Vagina (tissue), 2 donors: ENCODE results near the gene OGDH.

Experiments
- CTCF ChIP-seq, 3 experiments: fragments of 450-650 bp in 2 of 3; fragments of 200-600 bp in 1 of 3; sonication (generic) in 1 of 3; IDR thresholded peaks; one replicate each; pipeline ENCODE4 v1.5.1; 2017 to 2019; ENCODE audit warnings: antibody characterized with exemption in 3 of 3, mild to moderate bottlenecking in 2 of 3, moderate library complexity in 2 of 3
- POLR2A ChIP-seq, 2 donors: fragments of 450-650 bp; IDR thresholded peaks; one replicate each; pipeline ENCODE4 v1.6.1; 2017; ENCODE audit warnings: antibody characterized with exemption in 2 of 2, mild to moderate bottlenecking in 2 of 2, moderate library complexity in 2 of 2
- POLR2AphosphoS5 ChIP-seq, 2 donors: sonication (generic); formaldehyde crosslinking; IDR thresholded peaks; one replicate each; pipeline ENCODE4 v1.9.0; 2017; ENCODE audit warnings: antibody characterized with exemption in 2 of 2, mild to moderate bottlenecking in 2 of 2, low read depth in 1 of 2; ENCODE audit not compliant: insufficient read depth in 1 of 2

GRCh38 chr7:44630792-44631457, 24.5 kb downstream of the OGDH start:
- TF ChIP-seq CTCF (IDR thresholded peaks at IDR 0.05) (no peak), POLR2A (IDR thresholded peaks at IDR 0.05) (no peak), POLR2AphosphoS5 (IDR thresholded peaks at IDR 0.05; ENCODE audit: insufficient read depth in 1 of 2, low read depth in 1 of 2) (no peak)
